HCT116 (cell line): ENCODE data around the gene FOXA2. TPM values are rescaled to one million over a fixed set of nuclear protein-coding genes. Genes with fewer than 3 reads are reported as not detected.

ENCODE experiments used
- ATAC-seq: fragments of 200-7000 bp; cut with Tn5 transposase; 2 replicates; pipeline ENCODE4 v1.9.1; 2020; ENCODE audit warnings: mild to moderate bottlenecking, moderate library complexity
- BruUV-seq: library from RNA; stranded (reverse); fragments of 400-500 nt; replicated peaks from 2 replicates; lab custom pipeline; 2021; lab: Mats Ljungman, UMichigan
- CTCF ChIA-PET: fragments of 300-600 bp; sonication (Branson Sonifier 250); formaldehyde crosslinking; loops from one replicate; lab custom pipeline; 2021; ENCODE audit warnings: antibody characterized with exemption; lab: Charles Lee
- POLR2A ChIA-PET: fragments of 300-600, 350-600 bp; sonication (Branson Sonifier 250); formaldehyde crosslinking; loops from one replicate; lab custom pipeline; 2021; ENCODE audit warnings: antibody characterized with exemption; lab: Charles Lee
- RAD21 ChIA-PET, 2 experiments: fragments of 300-600 bp; sonication (Branson Sonifier 250); formaldehyde crosslinking; loops; one replicate each; lab custom pipeline; 2023; ENCODE audit warnings: low total read pairs in 2 of 2; ENCODE audit not compliant: uncharacterized antibody in 2 of 2, unreplicated experiment in 2 of 2, low non-redundant PET in 1 of 2; lab: Charles Lee
- DNase-seq: peaks from one replicate; pipeline ENCODE4 v3.0.0-alpha.2; 2010; ENCODE audit warnings: low read depth, low spot score
- H2AFZ ChIP-seq: fragments of 200-600 bp; shearing (Covaris generic), sonication (generic); 2 replicates; pipeline ENCODE4 v1.6.1; 2017; ENCODE audit warnings: low read depth, mixed run types, mixed read lengths, antibody characterized with exemption, low read length; ENCODE audit not compliant: poor library complexity, severe bottlenecking
- H3K27ac ChIP-seq: 2 replicates; pipeline ENCODE4 v1.5.1; 2012; ENCODE audit warnings: low read depth, low read length
- H3K27me3 ChIP-seq: fragments of 200-600 bp; sonication (generic); 2 replicates; pipeline ENCODE4 v1.6.1; 2016; ENCODE audit warnings: mixed run types, low read length, mixed read lengths; ENCODE audit not compliant: insufficient read depth
- H3K36me3 ChIP-seq, 2 experiments: fragments of 200-500 bp in 1 of 2; fragments of 200-600 bp in 1 of 2; sonication (Bioruptor generic) in 1 of 2; sonication (generic) in 1 of 2; 2 replicates each; pipeline versions ENCODE4 v1.5.1 to v1.6.1; 2014 to 2016; ENCODE audit warnings: low read length in 2 of 2, inconsistent platforms in 1 of 2, mixed read lengths in 1 of 2, mixed run types in 1 of 2; ENCODE audit not compliant: insufficient read depth in 2 of 2, control insufficient read depth in 1 of 2
- H3K4me1 ChIP-seq, 2 experiments: fragments of 200-600 bp in 1 of 2; sonication (generic) in 1 of 2; 2 replicates each; pipeline versions ENCODE4 v1.5.1 to v1.6.1; 2012 to 2017; ENCODE audit warnings: low read length in 2 of 2, inconsistent platforms in 1 of 2, mild to moderate bottlenecking in 1 of 2, mixed read lengths in 1 of 2, mixed run types in 1 of 2, moderate library complexity in 1 of 2; ENCODE audit not compliant: insufficient read depth in 2 of 2, control insufficient read depth in 1 of 2
- H3K4me2 ChIP-seq: fragments of 200-600 bp; sonication (generic); 2 replicates; pipeline ENCODE4 v1.6.1; 2017; ENCODE audit warnings: mixed run types, low read length, mixed read lengths
- H3K4me3 ChIP-seq, 2 experiments: fragments of 200-600 bp in 1 of 2; sonication (generic) in 1 of 2; replicated peaks in 1 of 2; 2 replicates each; pipeline ENCODE4 v1.5.1; 2011 to 2016; ENCODE audit warnings: low read length in 2 of 2, control low read depth in 1 of 2, low read depth in 1 of 2, mild to moderate bottlenecking in 1 of 2, mixed read lengths in 1 of 2, mixed run types in 1 of 2
- H3K79me2 ChIP-seq: fragments of 200-600 bp; sonication (generic); 2 replicates; pipeline ENCODE4 v1.6.1; 2017; ENCODE audit warnings: mild to moderate bottlenecking, mixed run types, low read length, moderate library complexity, mixed read lengths; ENCODE audit not compliant: insufficient read depth
- H3K9ac ChIP-seq: fragments of 200-600 bp; sonication (generic); 2 replicates; pipeline ENCODE4 v1.6.1; 2016; ENCODE audit warnings: low read length, mixed read lengths
- H3K9me2 ChIP-seq: fragments of 200-600 bp; sonication (generic), shearing (Covaris generic); 2 replicates; pipeline ENCODE4 v1.6.1; 2017; ENCODE audit warnings: mixed run types, mild to moderate bottlenecking, moderate library complexity; ENCODE audit not compliant: insufficient read depth
- H3K9me3 ChIP-seq, 2 experiments: fragments of 200-500 bp in 1 of 2; fragments of 200-600 bp in 1 of 2; sonication (Bioruptor generic) in 1 of 2; sonication (generic) in 1 of 2; 2 replicates each; pipeline ENCODE4 v1.6.1; 2014 to 2017; ENCODE audit warnings: low read length in 2 of 2, mixed read lengths in 2 of 2, inconsistent platforms in 1 of 2, low read depth in 1 of 2, mild to moderate bottlenecking in 1 of 2, mixed run types in 1 of 2, moderate library complexity in 1 of 2; ENCODE audit not compliant: control insufficient read depth in 1 of 2, insufficient read depth in 1 of 2
- H4K20me1 ChIP-seq: fragments of 200-600 bp; sonication (generic), shearing (Covaris generic); 2 replicates; pipeline ENCODE4 v1.6.1; 2017; ENCODE audit warnings: mixed run types, mild to moderate bottlenecking, moderate library complexity; ENCODE audit not compliant: insufficient read depth
- ATF3 ChIP-seq: IDR thresholded peaks from 2 replicates; pipeline ENCODE4 v1.6.1; 2012
- CBX3 ChIP-seq: IDR thresholded peaks from 2 replicates; pipeline ENCODE4 v1.6.1; 2012; ENCODE audit warnings: low read depth
- CEBPB ChIP-seq: IDR thresholded peaks from 2 replicates; pipeline ENCODE4 v1.6.1; 2012; ENCODE audit warnings: low read depth
- EGR1 ChIP-seq: IDR thresholded peaks from 2 replicates; pipeline ENCODE4 v1.6.1; 2012; ENCODE audit warnings: low read depth
- ELF1 ChIP-seq: IDR thresholded peaks from 2 replicates; pipeline ENCODE4 v1.6.1; 2012; ENCODE audit warnings: low read depth, borderline replicate concordance
- EZH2phosphoT487 ChIP-seq: fragments of 200-600 bp; IDR thresholded peaks from 2 replicates; pipeline ENCODE4 v1.6.1; 2018; ENCODE audit warnings: antibody characterized with exemption, borderline replicate concordance
- FOSL1 ChIP-seq: IDR thresholded peaks from 2 replicates; pipeline ENCODE4 v1.6.1; 2012; ENCODE audit warnings: low read depth
- JUND ChIP-seq: IDR thresholded peaks from 2 replicates; pipeline ENCODE4 v1.6.1; 2012
- MAX ChIP-seq: IDR thresholded peaks from 2 replicates; pipeline ENCODE4 v1.6.1; 2012
- POLR2AphosphoS5 ChIP-seq: IDR thresholded peaks from 2 replicates; pipeline ENCODE4 v1.6.1; 2011; ENCODE audit warnings: mild to moderate bottlenecking, low read depth, low read length, moderate library complexity
- RAD21 ChIP-seq: IDR thresholded peaks from 2 replicates; pipeline ENCODE4 v1.6.1; 2012; ENCODE audit warnings: low read depth, mild to moderate bottlenecking
- SIN3A ChIP-seq: IDR thresholded peaks from 2 replicates; pipeline ENCODE4 v1.6.1; 2012; ENCODE audit warnings: low read depth
- SP1 ChIP-seq: IDR thresholded peaks from 2 replicates; pipeline ENCODE4 v1.6.1; 2012; ENCODE audit warnings: low read depth
- SRF ChIP-seq: IDR thresholded peaks from 2 replicates; pipeline ENCODE4 v1.6.1; 2012; ENCODE audit warnings: low read depth
- TCF7L2 ChIP-seq: IDR thresholded peaks from 2 replicates; pipeline ENCODE4 v1.7.0; 2011; ENCODE audit warnings: borderline replicate concordance, inconsistent platforms; ENCODE audit not compliant: insufficient read depth, insufficient read length; ENCODE audit errors: extremely low read depth
- ZBTB33 ChIP-seq: IDR thresholded peaks from 2 replicates; pipeline ENCODE4 v1.6.1; 2011; ENCODE audit warnings: mild to moderate bottlenecking, low read length, moderate library complexity; ENCODE audit not compliant: insufficient replicate concordance; ENCODE audit errors: extremely low read depth
- ZFX ChIP-seq: fragments of 450-650 bp; IDR thresholded peaks from 2 replicates; pipeline ENCODE4 v1.6.1; 2017
- intact Hi-C: fragments of 100-400 bp; cut with micrococcal nuclease; formaldehyde crosslinking; loops from 2 replicates; pipeline ENCODE4 v1.10.0; 2022
- total RNA-seq: library from RNA; stranded (reverse); gene quantifications from one replicate; pipeline ENCODE4 v1.2.1, GENCODE V29; 2021; ENCODE audit not compliant: unreplicated experiment

Gene FOXA2
- total RNA-seq, 1 experiment from 2014 or later: 0.10 TPM

- no peak for ATAC-seq
- H3K9me3 ChIP-seq: no peaks in the 10 kb centered on the region
- POLR2A ChIA-PET: no interaction called here
- H4K20me1 ChIP-seq: no peaks in the 10 kb centered on the region
- H3K27ac ChIP-seq: no peak overlapping the region
- CTCF ChIA-PET: interaction anchor here (0.6 kb wide), 1 partner anchor 20 kb away, joined by 3 read pairs; no protein-coding TSS in a partner anchor
- no peak overlapping the region for H3K9ac ChIP-seq
- no peaks in the 10 kb centered on the region for H3K36me3 ChIP-seq
- BruUV-seq: no TSS peak
- TF ChIP-seq RAD21 (no peak), POLR2AphosphoS5 (no peak), MAX (no peak), SP1 (no peak), ELF1 (no peak), EGR1 (no peak), TCF7L2 (no peak), CBX3 (no peak), ZFX (no peak), ZBTB33 (no peak), ATF3 (no peak), JUND (no peak), FOSL1 (no peak), SIN3A (no peak), SRF (no peak), EZH2phosphoT487 (no peak), CEBPB (no peak)
- TF ChIP-seq, all 23 proteins: peak for 0
- H3K79me2 ChIP-seq: no peaks in the 10 kb centered on the region
- peaks cover 15% of the 10 kb centered on the region; the same call in 1 of the 2 replicates for H3K27me3 ChIP-seq
- H3K4me3 ChIP-seq: no peak overlapping the region
- H3K4me2 ChIP-seq: no peak overlapping the region
- H3K4me1 ChIP-seq: no peaks in the 10 kb centered on the region
- H3K9me2 ChIP-seq: no peaks in the 10 kb centered on the region
- no peak overlapping the region for H2AFZ ChIP-seq
- intact Hi-C loops: no loop called here
- no peak for DNase-seq
- RAD21 ChIA-PET: no interaction called here
Observed at GRCh38 chr20:22607695-22608094, 23.3 kb upstream of the FOXA2 start.
